Transverse colon (tissue), 4 donors: ENCODE results near the gene ZMIZ1. TPM values are rescaled to one million over a fixed set of nuclear protein-coding genes. Genes with fewer than 3 reads are reported as not detected.

ENCODE experiments used
- DNase-seq: peaks from one replicate; pipeline ENCODE4 v3.0.0-alpha.2; 2019
- H3K27ac ChIP-seq, 4 donors: fragments of 200-600 bp; sonication (generic); 2 replicates each; pipeline ENCODE4 v1.5.1; 2016 to 2018; ENCODE audit warnings: inconsistent platforms in 4 of 4
- H3K27me3 ChIP-seq: fragments of 200-600 bp; sonication (generic); 2 replicates; pipeline ENCODE4 v1.5.1; 2017; ENCODE audit warnings: inconsistent platforms
- H3K36me3 ChIP-seq, 4 donors: fragments of 200-600 bp; sonication (generic); 2 replicates each; pipeline ENCODE4 v1.5.1; 2017 to 2019; ENCODE audit warnings: inconsistent platforms in 4 of 4
- H3K4me1 ChIP-seq, 4 donors: fragments of 200-600 bp; sonication (generic); 2 replicates each; pipeline ENCODE4 v1.5.1; 2017 to 2020; ENCODE audit warnings: inconsistent platforms in 4 of 4
- H3K4me3 ChIP-seq, 4 donors: fragments of 200-600 bp; sonication (generic); 1 replicate in 1 of 4; 2 replicates in 3 of 4; pipeline versions ENCODE4 v1.5.1 to v1.6.1; 2017 to 2019; ENCODE audit warnings: inconsistent platforms in 4 of 4
- H3K9me3 ChIP-seq, 2 donors: fragments of 200-600 bp; sonication (generic); 2 replicates each; pipeline ENCODE4 v1.5.1; 2017 to 2019; ENCODE audit warnings: inconsistent platforms in 2 of 2
- EP300 ChIP-seq: sonication (generic); formaldehyde crosslinking; IDR thresholded peaks from one replicate; pipeline ENCODE4 v1.6.1; 2017; ENCODE audit warnings: antibody characterized with exemption, low read depth
- POLR2A ChIP-seq: fragments of 450-650 bp; IDR thresholded peaks from one replicate; pipeline ENCODE4 v1.6.1; 2016; ENCODE audit warnings: antibody characterized with exemption, mild to moderate bottlenecking, moderate library complexity
- POLR2AphosphoS5 ChIP-seq, 3 donors: sonication (generic); formaldehyde crosslinking; IDR thresholded peaks; one replicate each; pipeline ENCODE4 v1.6.1; 2016; ENCODE audit warnings: antibody characterized with exemption in 3 of 3
- whole genome bisulfite sequencing, 2 donors: methylation state at CpG; one replicate each; pipeline ENCODE4 v1.1.5; 2018; ENCODE audit warnings: low coverage in 1 of 2; 5-methylcytosine and 5-hydroxymethylcytosine counted together
- in situ Hi-C, 4 donors: fragments of 200-750 bp; cut with MboI; loops; one replicate each; pipeline versions ENCODE4 v1.15.0 to v1.15.1; 2017; ENCODE audit warnings: low sequenced_read_pairs in 3 of 4, low pct_ligation_motif_present in 1 of 4, low pct_unique_long_range_greater_than_20kb in 1 of 4
- intact Hi-C: fragments of 100-400 bp; cut with DNase I; formaldehyde crosslinking; loops from one replicate; pipeline ENCODE4 v1.15.1; 2023; ENCODE audit warnings: low total_unique reads
- total RNA-seq, 4 donors: library from RNA; depleted of rRNA; stranded (reverse); fragments of >200 nt; gene quantifications; one replicate each; pipeline ENCODE4 v1.1.0, GENCODE V29; 2016
- TF ChIP-seq, protein P1 (sequence below), 5 experiments: fragments of 200-600 bp in 3 of 5; fragments of 450-650 bp in 2 of 5; sonication (generic) in 3 of 5; IDR thresholded peaks; 1 replicate in 2 of 5; 2 replicates in 3 of 5; pipeline ENCODE4 v1.5.1; 2016 to 2017; ENCODE audit warnings: antibody characterized with exemption in 5 of 5, inconsistent platforms in 3 of 5, mild to moderate bottlenecking in 2 of 5, moderate library complexity in 1 of 5

Gene ZMIZ1
- total RNA-seq, 4 donors from 2014 or later = 32.0 to 108 (median 63.0) TPM

DNA sequence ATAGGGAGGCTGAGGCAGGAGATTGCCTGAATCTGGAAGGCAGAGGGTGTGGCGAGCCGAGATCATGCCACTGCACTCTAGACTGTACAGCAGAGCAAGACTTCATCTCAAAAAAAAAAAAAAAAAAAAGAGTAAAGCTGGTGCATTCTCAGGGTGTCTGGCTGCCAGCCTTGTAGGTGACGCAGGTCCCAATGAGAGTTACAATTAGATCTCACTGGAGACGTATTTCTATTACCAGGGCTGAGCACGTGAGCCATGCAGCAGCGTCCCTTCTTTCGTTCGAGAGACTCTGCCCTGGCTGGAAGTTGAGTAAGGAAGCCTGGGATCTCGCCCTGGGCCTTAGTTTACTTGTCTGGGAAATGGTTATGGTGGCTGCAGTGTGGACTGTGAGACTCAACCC lies 22.4 kb upstream of the ZMIZ1 start:
- WGBS, 2 donors = 87 to 88% methylated on average over 3 to 9 of the region's 9 CpGs
- no peaks in the 10 kb centered on the region for H3K27me3 ChIP-seq
- TF ChIP-seq POLR2A (no peak), POLR2AphosphoS5 (IDR thresholded peaks at IDR 0.05) (no peak), EP300 (no peak)
- TF ChIP-seq, protein P1, sequence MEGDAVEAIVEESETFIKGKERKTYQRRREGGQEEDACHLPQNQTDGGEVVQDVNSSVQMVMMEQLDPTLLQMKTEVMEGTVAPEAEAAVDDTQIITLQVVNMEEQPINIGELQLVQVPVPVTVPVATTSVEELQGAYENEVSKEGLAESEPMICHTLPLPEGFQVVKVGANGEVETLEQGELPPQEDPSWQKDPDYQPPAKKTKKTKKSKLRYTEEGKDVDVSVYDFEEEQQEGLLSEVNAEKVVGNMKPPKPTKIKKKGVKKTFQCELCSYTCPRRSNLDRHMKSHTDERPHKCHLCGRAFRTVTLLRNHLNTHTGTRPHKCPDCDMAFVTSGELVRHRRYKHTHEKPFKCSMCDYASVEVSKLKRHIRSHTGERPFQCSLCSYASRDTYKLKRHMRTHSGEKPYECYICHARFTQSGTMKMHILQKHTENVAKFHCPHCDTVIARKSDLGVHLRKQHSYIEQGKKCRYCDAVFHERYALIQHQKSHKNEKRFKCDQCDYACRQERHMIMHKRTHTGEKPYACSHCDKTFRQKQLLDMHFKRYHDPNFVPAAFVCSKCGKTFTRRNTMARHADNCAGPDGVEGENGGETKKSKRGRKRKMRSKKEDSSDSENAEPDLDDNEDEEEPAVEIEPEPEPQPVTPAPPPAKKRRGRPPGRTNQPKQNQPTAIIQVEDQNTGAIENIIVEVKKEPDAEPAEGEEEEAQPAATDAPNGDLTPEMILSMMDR (IDR thresholded peaks at IDR 0.05) = no peak
- H3K27ac ChIP-seq = no peak overlapping the region
- H3K4me3 ChIP-seq = no peak overlapping the region
- no peaks in the 10 kb centered on the region for H3K36me3 ChIP-seq
- no peaks in the 10 kb centered on the region for H3K9me3 ChIP-seq
- in situ Hi-C loops (no loop called here), intact Hi-C loops (no loop called here)
- H3K4me1 ChIP-seq = peaks cover 12 to 40% (median 31%) of the 10 kb centered on the region in 4 donors
- no peak for DNase-seq

DNA sequence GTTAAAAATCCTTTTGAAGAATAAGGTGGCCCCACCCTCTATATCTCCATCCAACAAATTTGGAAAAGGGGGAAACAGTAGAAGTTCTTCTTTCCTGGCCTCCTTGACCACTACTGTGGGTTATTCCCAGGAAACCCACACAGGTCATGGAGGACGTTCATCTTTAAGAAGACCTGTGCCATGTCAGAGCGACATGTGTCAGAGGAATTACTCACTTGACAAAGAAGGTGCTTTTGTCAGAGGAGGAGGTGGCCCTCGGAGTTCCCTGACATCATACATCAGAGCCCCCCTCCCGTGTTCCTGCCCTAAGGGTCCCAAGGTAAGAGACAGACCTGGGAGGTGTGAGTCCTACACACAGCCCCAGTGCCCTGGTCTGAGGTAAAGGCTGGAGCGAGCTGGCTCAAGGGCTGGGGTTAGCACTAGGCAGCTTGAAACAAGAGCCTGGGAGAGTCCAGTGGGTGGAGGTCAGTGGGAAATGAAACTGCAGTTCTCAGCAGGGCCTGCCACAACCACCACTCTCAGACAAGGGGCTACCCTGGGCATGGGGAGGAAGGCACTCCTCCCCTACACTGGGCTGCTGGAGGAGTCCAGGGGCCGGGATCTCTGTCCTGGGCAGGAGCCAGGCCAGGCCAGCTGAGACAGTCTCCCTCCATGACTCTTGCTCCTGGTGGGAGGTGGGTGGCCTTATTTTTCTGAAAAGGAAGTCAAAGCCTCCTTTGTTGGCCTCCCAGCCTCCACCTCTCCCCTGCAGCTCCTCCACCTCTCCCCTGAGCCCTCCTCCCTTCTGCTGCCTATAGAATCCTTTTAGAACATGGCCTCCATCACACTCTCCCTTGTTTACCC lies 21.8 kb upstream of the ZMIZ1 start:
- no peaks in the 10 kb centered on the region for H3K27me3 ChIP-seq
- WGBS, 2 donors = 82% methylated on average over 6 of the region's 6 CpGs; no CpG with 5 or more reads in 1 of the 2 donors
- no peaks in the 10 kb centered on the region for H3K9me3 ChIP-seq
- H3K27ac ChIP-seq = no peak overlapping the region
- in situ Hi-C loops = no loop called here
- peaks cover 12 to 47% (median 31%) of the 10 kb centered on the region in 4 donors for H3K4me1 ChIP-seq
- no peaks in the 10 kb centered on the region for H3K36me3 ChIP-seq
- TF ChIP-seq POLR2A = no peak
- no peak for TF ChIP-seq EP300
- TF ChIP-seq, protein P1 (IDR thresholded peaks at IDR 0.05) = no peak
- no peak for TF ChIP-seq POLR2AphosphoS5 (IDR thresholded peaks at IDR 0.05)
- intact Hi-C loops = no loop called here
- no peak overlapping the region for H3K4me3 ChIP-seq
- DNase-seq = no peak

GRCh38 chr10:79047584-79047874 lies 21.2 kb upstream of the ZMIZ1 start:
- Histone ChIP-seq H3K9me3 (no peaks in the 10 kb centered on the region), H3K4me3 (no peak overlapping the region), H3K27me3 (no peaks in the 10 kb centered on the region), H3K27ac (peak overlapping the region in 2 of 4 donors; percentile 48 to 60), H3K4me1 (peaks cover 12 to 48% (median 31%) of the 10 kb centered on the region in 4 donors), H3K36me3 (no peaks in the 10 kb centered on the region)
- intact Hi-C loops = no loop called here
- WGBS, 2 donors = 86 to 90% methylated on average over 3 to 4 of the region's 4 CpGs
- in situ Hi-C loops = no loop called here
- no peak for DNase-seq
- TF ChIP-seq, protein P1 (IDR thresholded peaks at IDR 0.05) = no peak
- no peak for TF ChIP-seq POLR2AphosphoS5 (IDR thresholded peaks at IDR 0.05)
- no peak for TF ChIP-seq EP300
- no peak for TF ChIP-seq POLR2A

DNA sequence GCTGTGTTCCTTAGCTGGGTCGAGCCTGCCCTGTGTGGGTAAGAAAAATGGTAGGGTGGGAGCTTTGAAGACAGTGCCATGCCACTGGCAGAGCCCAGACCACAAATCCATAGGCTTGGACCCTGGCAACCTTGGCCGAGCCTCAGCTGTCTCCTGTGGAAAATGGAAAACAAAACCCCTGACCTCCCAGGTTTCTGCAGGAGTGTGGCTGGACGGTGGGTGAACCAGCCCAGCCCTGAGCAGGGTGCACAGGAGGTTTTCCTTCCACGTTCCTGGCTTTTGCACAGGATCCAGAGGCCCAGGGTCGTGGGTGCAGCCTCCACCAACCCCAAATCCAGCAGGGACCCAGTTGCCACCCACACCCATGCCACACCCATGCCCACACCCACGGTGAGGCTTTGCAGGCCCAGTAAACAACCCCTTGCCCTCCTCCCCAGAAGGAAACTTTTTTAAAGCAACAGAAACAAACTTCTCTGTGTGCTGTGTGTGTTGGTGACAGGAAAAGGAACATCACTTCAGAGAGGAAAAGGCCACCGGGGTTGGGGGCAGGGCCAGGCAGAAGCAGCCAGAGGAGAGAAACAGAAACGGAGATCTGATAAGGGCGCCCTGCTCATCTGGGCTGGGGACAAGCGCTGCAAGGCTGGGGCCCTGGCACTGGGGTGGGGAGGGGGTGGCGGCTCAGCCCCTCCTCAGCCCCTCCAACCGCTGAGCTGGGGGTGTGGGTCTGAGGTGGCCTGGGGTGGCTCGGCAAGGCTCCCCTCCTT lies 20.7 kb upstream of the ZMIZ1 start:
- Histone ChIP-seq H3K36me3 (no peaks in the 10 kb centered on the region), H3K4me1 (peaks cover 12 to 48% (median 31%) of the 10 kb centered on the region in 4 donors), H3K4me3 (no peak overlapping the region), H3K27me3 (no peaks in the 10 kb centered on the region), H3K9me3 (no peaks in the 10 kb centered on the region), H3K27ac (peak overlapping the region; percentile 31 to 60 (median 46))
- no peak for DNase-seq
- WGBS, 2 donors = 31% methylated on average over 12 of the region's 13 CpGs; no CpG with 5 or more reads in 1 of the 2 donors
- TF ChIP-seq EP300 (no peak), POLR2A (no peak), POLR2AphosphoS5 (IDR thresholded peaks at IDR 0.05) (no peak)
- TF ChIP-seq, protein P1 (IDR thresholded peaks at IDR 0.05) = no peak
- in situ Hi-C loops (no loop called here), intact Hi-C loops (no loop called here)
